ENCODE data around the gene CSPG4. TPM values are rescaled to one million over a fixed set of nuclear protein-coding genes. Genes with fewer than 3 reads are reported as not detected.
"Not testable (repeated sequence)": the region's sequence is repeated elsewhere in the genome, so short reads cannot be mapped to it uniquely, and the experiment has no call there.

CSPG4 gene
- total RNA-seq, 1 donor: under 0.01 TPM

GRCh38 chr15:75725719-75726607 is 13.3 kb upstream of the CSPG4 start:
- DNase-seq (ENCODE audit: low read depth in 2 of 3, low spot score in 2 of 3): no peak

- no peak for DNase-seq (ENCODE audit: low read depth in 2 of 3, low spot score in 2 of 3)
Measured at GRCh38 chr15:75725006-75725718, 12.5 kb upstream of the CSPG4 start.

GRCh38 chr15:75723847-75724660 is 11.4 kb upstream of the CSPG4 start:
- DNase-seq (ENCODE audit: low read depth in 2 of 3, low spot score in 2 of 3): peak in 2 of 3 donors; percentile 79 to 86

- DNase-seq (ENCODE audit: low read depth in 2 of 3, low spot score in 2 of 3): no peak
Measured at GRCh38 chr15:75723171-75723846, 10.7 kb upstream of the CSPG4 start.

GRCh38 chr15:75721923-75722870 is 9.5 kb upstream of the CSPG4 start:
- no peak for DNase-seq (ENCODE audit: low read depth in 2 of 3, low spot score in 2 of 3)

GRCh38 chr15:75721480-75721922 is 8.9 kb upstream of the CSPG4 start:
- DNase-seq (ENCODE audit: low read depth in 2 of 3, low spot score in 2 of 3): no peak

GRCh38 chr15:75720787-75721479 is 8.3 kb upstream of the CSPG4 start:
- peak in 2 of 3 donors; percentile 89 to 92 for DNase-seq (ENCODE audit: low read depth in 2 of 3, low spot score in 2 of 3)

- no peak for DNase-seq (ENCODE audit: low read depth in 2 of 3, low spot score in 2 of 3)
Measured at GRCh38 chr15:75720297-75720696, 7.6 kb upstream of the CSPG4 start.

- DNase-seq (ENCODE audit: low read depth in 2 of 3, low spot score in 2 of 3): no peak
Measured at GRCh38 chr15:75718328-75718727, 5.7 kb upstream of the CSPG4 start.

- not testable (repeated sequence) for DNase-seq (ENCODE audit: low read depth in 2 of 3, low spot score in 2 of 3)
Measured at GRCh38 chr15:75717001-75717400, 4.4 kb upstream of the CSPG4 start.

- DNase-seq (ENCODE audit: low read depth in 2 of 3, low spot score in 2 of 3): not testable (repeated sequence)
Measured at GRCh38 chr15:75716249-75716950, 3.8 kb upstream of the CSPG4 start.

- not testable (repeated sequence) for DNase-seq (ENCODE audit: low read depth in 2 of 3, low spot score in 2 of 3)
Measured at GRCh38 chr15:75715312-75715832, 2.7 kb upstream of the CSPG4 start.

- no peak for DNase-seq (ENCODE audit: low read depth in 2 of 3, low spot score in 2 of 3)
Measured at GRCh38 chr15:75714195-75714594, 1.5 kb upstream of the CSPG4 start.

GRCh38 chr15:75713338-75713895 is 769 bp upstream of the CSPG4 start:
- no peak for DNase-seq (ENCODE audit: low read depth in 2 of 3, low spot score in 2 of 3)

GRCh38 chr15:75711495-75711894 is 1.2 kb downstream of the CSPG4 start:
- DNase-seq (ENCODE audit: low read depth in 2 of 3, low spot score in 2 of 3): not testable (repeated sequence)

GRCh38 chr15:75710874-75711273 is 1.8 kb downstream of the CSPG4 start:
- DNase-seq (ENCODE audit: low read depth in 2 of 3, low spot score in 2 of 3): not testable (repeated sequence)

- peak in 1 of 3 donors; percentile 59 for DNase-seq (ENCODE audit: low read depth in 2 of 3, low spot score in 2 of 3)
Measured at GRCh38 chr15:75709458-75709857, 3.2 kb downstream of the CSPG4 start.

- DNase-seq (ENCODE audit: low read depth in 2 of 3, low spot score in 2 of 3): no peak
Measured at GRCh38 chr15:75706682-75706954, 6.0 kb downstream of the CSPG4 start.

Measured in hematopoietic multipotent progenitor cell (in vitro differentiated cells).